Dedifferentiated amniotic fluid mesenchymal stem cell (primary cell): ENCODE results near the gene PSAP.
"Not testable (repeated sequence)": the region's sequence is repeated elsewhere in the genome, so short reads cannot be mapped to it uniquely, and the experiment has no call there.

ENCODE experiments used
- DNase-seq: peaks from one replicate; pipeline ENCODE4 v3.0.0-alpha.2; 2016; ENCODE audit errors: extremely low spot score

Gene PSAP

GRCh38 chr10:71850743-71851464 is at the start of gene PSAP:
Gene PSAP, minus strand, starts transcription at chr10:71851251. Its CDS starts 30 bp downstream, at chr10:71851221.
- DNase-seq = peak; percentile 97

- DNase-seq = no peak
Observed at GRCh38 chr10:71900441-71901180, 49.6 kb upstream of the PSAP start.

- DNase-seq = no peak
Observed at GRCh38 chr10:71899665-71900412, 48.8 kb upstream of the PSAP start.

GRCh38 chr10:71898346-71898745 is 47.3 kb upstream of the PSAP start:
- DNase-seq = not testable (repeated sequence)

GRCh38 chr10:71893920-71894319 is 42.9 kb upstream of the PSAP start:
- DNase-seq = no peak

GRCh38 chr10:71893258-71893815 is 42.3 kb upstream of the PSAP start:
- DNase-seq = no peak

- no peak for DNase-seq
Observed at GRCh38 chr10:71891437-71891836, 40.4 kb upstream of the PSAP start.

GRCh38 chr10:71889388-71889987 is 38.4 kb upstream of the PSAP start:
- no peak for DNase-seq

- DNase-seq = peak; percentile 81
Observed at GRCh38 chr10:71888623-71889387, 37.8 kb upstream of the PSAP start.

GRCh38 chr10:71888248-71888622 is 37.2 kb upstream of the PSAP start:
- no peak for DNase-seq

- DNase-seq = no peak
Observed at GRCh38 chr10:71887743-71888142, 36.7 kb upstream of the PSAP start.

- no peak for DNase-seq
Observed at GRCh38 chr10:71882813-71883659, 32.0 kb upstream of the PSAP start.

GRCh38 chr10:71881647-71882355 is 30.8 kb upstream of the PSAP start:
- DNase-seq = no peak

- DNase-seq = not testable (repeated sequence)
Observed at GRCh38 chr10:71881307-71881624, 30.2 kb upstream of the PSAP start.

- no peak for DNase-seq
Observed at GRCh38 chr10:71880425-71881306, 29.6 kb upstream of the PSAP start.

- no peak for DNase-seq
Observed at GRCh38 chr10:71878327-71879034, 27.4 kb upstream of the PSAP start.

- DNase-seq = no peak
Observed at GRCh38 chr10:71877821-71878220, 26.8 kb upstream of the PSAP start.
